SH-SY5Y (cell line): ENCODE measurements around the gene SLAMF7.

Experiments
- GATA2 ChIP-seq: IDR thresholded peaks from 2 replicates; pipeline ENCODE4 v1.6.1; 2011; ENCODE audit warnings: mild to moderate bottlenecking, low read depth, low read length
- GATA3 ChIP-seq: IDR thresholded peaks from 2 replicates; pipeline ENCODE4 v1.6.1; 2011; ENCODE audit warnings: low read depth, mild to moderate bottlenecking, low read length, moderate library complexity

- TF ChIP-seq GATA2 (no peak), GATA3 (no peak)
Observed at GRCh38 chr1:160761046-160761445, 22.0 kb downstream of the SLAMF7 start.
